Tibial nerve (tissue), 4 donors: Measurements from ENCODE around the gene MUCL3. TPM values are rescaled to one million over a fixed set of nuclear protein-coding genes. Genes with fewer than 3 reads are reported as not detected.
A peak's percentile ranks its signal among the peaks of the same experiment; 100 is the strongest.
"Not testable (repeated sequence)": the region's sequence is repeated elsewhere in the genome, so short reads cannot be mapped to it uniquely, and the experiment has no call there.

Experiments used
- DNase-seq, 2 donors: peaks; one replicate each; pipeline ENCODE4 v3.0.0-alpha.2; 2019; ENCODE audit warnings: low spot score in 2 of 2
- H3K27ac ChIP-seq, 4 donors: fragments of 200-600 bp; sonication (generic) in 3 of 4; one replicate each; pipeline ENCODE4 v1.5.1; 2017 to 2019; ENCODE audit warnings: mild to moderate bottlenecking in 1 of 4
- H3K27me3 ChIP-seq, 2 donors: fragments of 200-600 bp; sonication (generic) in 1 of 2; one replicate each; pipeline versions ENCODE4 v1.5.1 to v1.6.0; 2017 to 2019
- H3K36me3 ChIP-seq, 3 donors: fragments of 200-600 bp; sonication (generic); one replicate each; pipeline ENCODE4 v1.5.1; 2018 to 2019
- H3K4me1 ChIP-seq, 4 donors: fragments of 200-600 bp; sonication (generic) in 3 of 4; one replicate each; pipeline ENCODE4 v1.5.1; 2017 to 2019
- H3K4me3 ChIP-seq, 4 donors: fragments of 200-600 bp; sonication (generic) in 3 of 4; one replicate each; pipeline ENCODE4 v1.5.1; 2017 to 2019; ENCODE audit warnings: mild to moderate bottlenecking in 1 of 4, moderate library complexity in 1 of 4
- H3K9me3 ChIP-seq, 4 donors: fragments of 200-600 bp; sonication (generic) in 3 of 4; one replicate each; pipeline ENCODE4 v1.5.1; 2017 to 2019
- EP300 ChIP-seq, 2 donors: sonication (generic); formaldehyde crosslinking; IDR thresholded peaks; one replicate each; pipeline ENCODE4 v1.6.1; 2017; ENCODE audit warnings: antibody characterized with exemption in 2 of 2, mild to moderate bottlenecking in 1 of 2
- POLR2A ChIP-seq, 2 donors: fragments of 450-650 bp; IDR thresholded peaks; one replicate each; pipeline ENCODE4 v1.6.1; 2017; ENCODE audit warnings: antibody characterized with exemption in 2 of 2, mild to moderate bottlenecking in 2 of 2, moderate library complexity in 2 of 2
- WGBS, 2 donors: methylation state at CpG; one replicate each; pipeline ENCODE4 v1.1.5; 2018; 5-methylcytosine and 5-hydroxymethylcytosine counted together
- total RNA-seq, 4 donors: library from RNA; depleted of rRNA; stranded (reverse); fragments of >200 nt; gene quantifications; one replicate each; pipeline ENCODE4 v1.1.0, GENCODE V29; 2016
- TF ChIP-seq, protein P1 (sequence below), 5 experiments: fragments of 200-600 bp in 3 of 5; fragments of 450-650 bp in 2 of 5; sonication (generic) in 3 of 5; IDR thresholded peaks; one replicate each; pipeline ENCODE4 v1.5.1; 2016 to 2019; ENCODE audit warnings: antibody characterized with exemption in 5 of 5, mild to moderate bottlenecking in 3 of 5, moderate library complexity in 2 of 5

MUCL3 gene
- total RNA-seq, 4 donors from 2014 or later = under 0.01 TPM; not detected in 3

GRCh38 chr6:30926644-30927043, 14.1 kb upstream of the MUCL3 start:
- DNase-seq = peak in 1 of 2 donors; percentile 30
- Histone ChIP-seq H3K4me1 (peaks cover 0 to 11% (median 0%) of the 10 kb centered on the region in 4 donors), H3K9me3 (peaks cover 0 to 12% (median 0%) of the 10 kb centered on the region in 4 donors), H3K27ac (peak overlapping the region; percentile 23 to 84 (median 42)), H3K27me3 (no peaks in the 10 kb centered on the region), H3K4me3 (no peak overlapping the region), H3K36me3 (peaks cover 0 to 75% (median 3%) of the 10 kb centered on the region in 3 donors)
- TF ChIP-seq POLR2A (IDR thresholded peaks at IDR 0.05) = peak in 1 of 2 donors; percentile 17
- TF ChIP-seq, protein P1, sequence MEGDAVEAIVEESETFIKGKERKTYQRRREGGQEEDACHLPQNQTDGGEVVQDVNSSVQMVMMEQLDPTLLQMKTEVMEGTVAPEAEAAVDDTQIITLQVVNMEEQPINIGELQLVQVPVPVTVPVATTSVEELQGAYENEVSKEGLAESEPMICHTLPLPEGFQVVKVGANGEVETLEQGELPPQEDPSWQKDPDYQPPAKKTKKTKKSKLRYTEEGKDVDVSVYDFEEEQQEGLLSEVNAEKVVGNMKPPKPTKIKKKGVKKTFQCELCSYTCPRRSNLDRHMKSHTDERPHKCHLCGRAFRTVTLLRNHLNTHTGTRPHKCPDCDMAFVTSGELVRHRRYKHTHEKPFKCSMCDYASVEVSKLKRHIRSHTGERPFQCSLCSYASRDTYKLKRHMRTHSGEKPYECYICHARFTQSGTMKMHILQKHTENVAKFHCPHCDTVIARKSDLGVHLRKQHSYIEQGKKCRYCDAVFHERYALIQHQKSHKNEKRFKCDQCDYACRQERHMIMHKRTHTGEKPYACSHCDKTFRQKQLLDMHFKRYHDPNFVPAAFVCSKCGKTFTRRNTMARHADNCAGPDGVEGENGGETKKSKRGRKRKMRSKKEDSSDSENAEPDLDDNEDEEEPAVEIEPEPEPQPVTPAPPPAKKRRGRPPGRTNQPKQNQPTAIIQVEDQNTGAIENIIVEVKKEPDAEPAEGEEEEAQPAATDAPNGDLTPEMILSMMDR (IDR thresholded peaks at IDR 0.05) = no peak
- TF ChIP-seq EP300 (IDR thresholded peaks at IDR 0.05) = peak in 1 of 2 donors; percentile 51
- WGBS, 2 donors = 76 to 90% methylated on average over 4 of the region's 4 CpGs

DNA sequence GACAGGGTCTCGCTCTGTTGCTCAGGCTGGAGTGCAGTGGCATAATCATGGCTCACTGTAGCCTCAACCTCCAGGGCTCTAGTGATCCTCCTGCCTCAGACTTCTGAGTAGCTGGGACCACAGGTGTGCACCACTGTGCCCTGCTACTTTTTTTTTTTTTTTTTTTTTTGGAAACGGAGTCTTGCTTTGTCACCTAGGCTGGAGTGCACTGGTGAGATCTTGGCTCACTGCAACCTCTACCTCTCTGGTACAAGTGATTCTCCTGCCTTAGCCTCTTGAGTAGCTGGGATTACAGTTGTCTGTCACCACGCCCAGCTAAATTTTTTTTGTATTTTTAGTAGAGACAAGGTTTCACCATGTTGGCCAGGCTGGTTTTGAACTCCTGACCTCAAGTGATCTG, 13.7 kb upstream of the MUCL3 start:
- WGBS, 2 donors = 95% methylated on average over 3 of the region's 3 CpGs
- not testable (repeated sequence) for H3K27me3 ChIP-seq, H3K4me3 ChIP-seq, DNase-seq
- Histone ChIP-seq H3K9me3 (peaks cover 0 to 12% (median 0%) of the 10 kb centered on the region in 4 donors), H3K27ac (peak overlapping the region; percentile 23 to 84 (median 40)), H3K4me1 (peaks cover 0 to 11% (median 0%) of the 10 kb centered on the region in 4 donors), H3K36me3 (peaks cover 0 to 70% (median 0%) of the 10 kb centered on the region in 3 donors)

- no peak overlapping the region for H3K27ac ChIP-seq
- WGBS, 2 donors = 97% methylated on average over 3 of the region's 3 CpGs
- peaks cover 0 to 11% (median 0%) of the 10 kb centered on the region in 4 donors for H3K4me1 ChIP-seq
- H3K9me3 ChIP-seq = peaks cover 0 to 12% (median 0%) of the 10 kb centered on the region in 4 donors
- TF ChIP-seq, protein P1 (IDR thresholded peaks at IDR 0.05) = no peak
- no peak for TF ChIP-seq EP300 (IDR thresholded peaks at IDR 0.05)
- H3K27me3 ChIP-seq = no peaks in the 10 kb centered on the region
- DNase-seq = no peak
- H3K36me3 ChIP-seq = peaks cover 0 to 54% (median 0%) of the 10 kb centered on the region in 3 donors
- H3K4me3 ChIP-seq = no peak overlapping the region
These were observed 12.1 kb upstream of the MUCL3 start for GRCh38 chr6:30928677-30929076.

- no peaks in the 10 kb centered on the region for H3K27me3 ChIP-seq
- DNase-seq = no peak
These were observed 10.3 kb upstream of the MUCL3 start for GRCh38 chr6:30930506-30930905.

DNA sequence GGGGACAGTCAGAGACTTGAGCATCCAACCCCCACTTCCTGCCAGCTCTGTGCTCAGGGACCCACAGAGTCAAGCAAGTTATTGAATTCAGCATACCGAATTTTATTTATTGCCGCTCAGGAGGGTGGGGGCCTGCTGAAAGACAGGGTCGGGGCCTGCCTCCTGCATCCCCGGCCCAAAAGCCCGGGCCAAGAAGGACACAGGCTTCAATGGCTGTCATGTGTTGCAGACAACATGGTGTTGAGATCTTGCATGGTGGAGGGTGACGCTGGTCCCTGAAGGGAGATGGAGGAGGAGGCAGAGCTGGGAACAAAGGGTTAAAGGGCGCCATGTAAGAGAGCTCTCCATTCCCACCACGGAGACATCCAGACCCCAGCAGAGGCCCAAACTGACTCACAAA, 9.5 kb upstream of the MUCL3 start:
- peaks cover 0 to 12% (median 0%) of the 10 kb centered on the region in 4 donors for H3K9me3 ChIP-seq
- peaks cover 0 to 28% (median 0%) of the 10 kb centered on the region in 3 donors for H3K36me3 ChIP-seq
- TF ChIP-seq EP300 (IDR thresholded peaks at IDR 0.05) (no peak), POLR2A (IDR thresholded peaks at IDR 0.05) (no peak)
- TF ChIP-seq, protein P1 (IDR thresholded peaks at IDR 0.05) = no peak
- no peak overlapping the region for H3K27ac ChIP-seq
- H3K4me3 ChIP-seq = no peak overlapping the region
- peaks cover 0 to 8% (median 0%) of the 10 kb centered on the region in 4 donors for H3K4me1 ChIP-seq
- no peak for DNase-seq
- H3K27me3 ChIP-seq = no peaks in the 10 kb centered on the region
- 46 to 49% methylated on average over 8 of the region's 8 CpGs for WGBS, 2 donors

More at GRCh38 chr6:30930506-30930905, 10.3 kb upstream of the MUCL3 start:
- H3K4me1 ChIP-seq = peaks cover 0 to 11% (median 0%) of the 10 kb centered on the region in 4 donors
- H3K4me3 ChIP-seq = no peak overlapping the region
- TF ChIP-seq, protein P1 (IDR thresholded peaks at IDR 0.05) = no peak
- no peak for TF ChIP-seq POLR2A (IDR thresholded peaks at IDR 0.05)
- no peak for TF ChIP-seq EP300 (IDR thresholded peaks at IDR 0.05)
- H3K27ac ChIP-seq = no peak overlapping the region
- 93 to 96% methylated on average over 4 of the region's 4 CpGs for WGBS, 2 donors
- H3K9me3 ChIP-seq = peaks cover 0 to 12% (median 0%) of the 10 kb centered on the region in 4 donors
- peaks cover 0 to 36% (median 0%) of the 10 kb centered on the region in 3 donors for H3K36me3 ChIP-seq
